ENCODE data around the gene UBL3.

Gene UBL3

GRCh38 chr13:29745704-29746103 lies 104.7 kb downstream of the UBL3 start:
- no peak overlapping the region for H3K4me3 ChIP-seq (ENCODE audit: control insufficient read depth, low read depth, low read length)
- no peak for TF ChIP-seq CTCF (IDR thresholded peaks at IDR 0.05; ENCODE audit: control insufficient read depth, insufficient read depth, low read depth, low read length, missing control alignments)
- DNase-seq (ENCODE audit: low read depth): no peak

GRCh38 chr13:29743201-29743786 lies 107.1 kb downstream of the UBL3 start:
- DNase-seq (ENCODE audit: low read depth): peak; percentile 93
- TF ChIP-seq CTCF (IDR thresholded peaks at IDR 0.05; ENCODE audit: control insufficient read depth, insufficient read depth, low read depth, low read length, missing control alignments): no peak
- no peak overlapping the region for H3K4me3 ChIP-seq (ENCODE audit: control insufficient read depth, low read depth, low read length)

GRCh38 chr13:29740961-29741360 lies 109.5 kb downstream of the UBL3 start:
- no peak overlapping the region for H3K4me3 ChIP-seq (ENCODE audit: control insufficient read depth, low read depth, low read length)
- TF ChIP-seq CTCF (IDR thresholded peaks at IDR 0.05; ENCODE audit: control insufficient read depth, insufficient read depth, low read depth, low read length, missing control alignments): no peak
- no peak for DNase-seq (ENCODE audit: low read depth)

GRCh38 chr13:29737061-29737460 lies 113.4 kb downstream of the UBL3 start:
- no peak for DNase-seq (ENCODE audit: low read depth)
- no peak overlapping the region for H3K4me3 ChIP-seq (ENCODE audit: control insufficient read depth, low read depth, low read length)
- TF ChIP-seq CTCF (IDR thresholded peaks at IDR 0.05; ENCODE audit: control insufficient read depth, insufficient read depth, low read depth, low read length, missing control alignments): no peak

GRCh38 chr13:29733147-29733611 lies 117.2 kb downstream of the UBL3 start:
- no peak for DNase-seq (ENCODE audit: low read depth)
- TF ChIP-seq CTCF (IDR thresholded peaks at IDR 0.05; ENCODE audit: control insufficient read depth, insufficient read depth, low read depth, low read length, missing control alignments): no peak
- no peak overlapping the region for H3K4me3 ChIP-seq (ENCODE audit: control insufficient read depth, low read depth, low read length)

GRCh38 chr13:29730253-29730652 lies 120.2 kb downstream of the UBL3 start:
- TF ChIP-seq CTCF (IDR thresholded peaks at IDR 0.05; ENCODE audit: control insufficient read depth, insufficient read depth, low read depth, low read length, missing control alignments): no peak
- DNase-seq (ENCODE audit: low read depth): no peak

More at GRCh38 chr13:29730253-29730652, 120.2 kb downstream of the UBL3 start:
- no peak overlapping the region for H3K4me3 ChIP-seq (ENCODE audit: control insufficient read depth, low read depth, low read length)

Measured in AG09309 (cell line).